CD4-positive, alpha-beta T cell treated with Interleukin-6 for 4 hours (primary cell): Measurements from ENCODE around the gene LDB3.
A peak's percentile ranks its signal among the peaks of the same experiment; 100 is the strongest.

Experiments
- DNase-seq: peaks from one replicate; pipeline ENCODE4 v3.0.0-alpha.2; 2020; ENCODE audit warnings: mixed read lengths

LDB3 gene

DNA sequence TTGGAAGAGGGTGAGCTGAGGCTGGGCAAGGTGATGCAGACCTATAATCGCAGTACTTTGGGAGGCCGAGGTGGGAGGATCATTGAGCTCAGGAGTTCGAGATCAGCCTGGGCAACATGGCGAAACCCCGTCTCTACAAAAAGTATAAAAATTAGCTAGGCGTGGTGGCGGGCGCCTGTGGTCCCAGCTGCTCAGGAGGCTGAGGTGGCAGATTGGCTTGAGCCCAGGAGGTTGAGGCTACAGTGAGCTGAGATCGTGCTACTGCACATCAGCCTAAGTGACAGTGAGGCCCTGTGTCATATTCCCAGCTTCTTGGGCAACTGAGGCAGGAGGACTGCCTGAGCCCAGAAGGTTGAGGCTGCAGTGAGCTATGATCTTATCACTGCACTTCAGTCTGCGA lies 101.7 kb downstream of the LDB3 start:
- DNase-seq, result no peak

DNA sequence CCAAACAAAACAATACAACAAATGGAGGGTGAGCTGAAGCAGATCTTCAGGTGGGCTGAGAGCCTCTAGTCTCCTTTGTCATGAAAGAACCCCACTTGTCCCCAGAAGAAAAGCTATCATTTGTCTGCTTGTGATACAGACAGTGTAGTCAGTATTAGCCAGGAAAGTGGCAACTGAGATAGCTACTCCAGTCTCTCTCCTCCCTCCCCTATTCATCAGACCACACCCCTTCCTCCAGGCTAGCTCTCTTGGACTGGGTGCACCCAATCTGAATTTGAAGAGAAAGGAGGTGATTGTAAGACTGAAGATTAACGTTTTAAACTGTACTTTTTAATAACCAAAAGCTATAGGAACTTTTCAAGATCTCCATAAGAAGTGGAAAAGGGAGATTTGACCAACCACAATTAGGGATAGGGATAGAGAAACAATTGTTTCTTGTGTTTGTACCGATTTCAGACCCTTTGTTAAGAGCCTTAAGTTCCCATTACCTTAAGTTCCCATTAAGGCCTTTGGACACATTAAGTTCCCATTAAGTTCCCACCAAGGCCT lies 102.2 kb downstream of the LDB3 start:
- DNase-seq, result peak; percentile 3

DNA sequence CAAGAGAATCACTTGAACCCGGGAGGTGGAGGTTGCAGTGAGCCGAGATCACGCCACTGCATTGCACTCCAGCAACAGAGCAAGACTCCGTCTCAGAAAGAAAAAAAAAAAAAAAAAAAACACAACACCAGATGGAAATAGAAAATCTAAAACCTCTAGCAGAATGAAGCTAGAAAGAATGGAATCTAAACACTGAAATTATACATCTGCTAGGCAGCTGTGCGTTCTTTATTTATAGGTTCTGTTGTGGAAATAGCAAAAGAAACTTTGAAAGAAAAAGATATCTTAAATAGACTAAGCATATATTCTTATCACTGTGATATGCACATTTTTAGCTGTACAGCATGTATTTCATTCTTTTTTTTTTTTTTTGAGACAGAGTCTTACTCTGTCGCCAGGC lies 105.2 kb downstream of the LDB3 start:
- DNase-seq, result no peak

DNA sequence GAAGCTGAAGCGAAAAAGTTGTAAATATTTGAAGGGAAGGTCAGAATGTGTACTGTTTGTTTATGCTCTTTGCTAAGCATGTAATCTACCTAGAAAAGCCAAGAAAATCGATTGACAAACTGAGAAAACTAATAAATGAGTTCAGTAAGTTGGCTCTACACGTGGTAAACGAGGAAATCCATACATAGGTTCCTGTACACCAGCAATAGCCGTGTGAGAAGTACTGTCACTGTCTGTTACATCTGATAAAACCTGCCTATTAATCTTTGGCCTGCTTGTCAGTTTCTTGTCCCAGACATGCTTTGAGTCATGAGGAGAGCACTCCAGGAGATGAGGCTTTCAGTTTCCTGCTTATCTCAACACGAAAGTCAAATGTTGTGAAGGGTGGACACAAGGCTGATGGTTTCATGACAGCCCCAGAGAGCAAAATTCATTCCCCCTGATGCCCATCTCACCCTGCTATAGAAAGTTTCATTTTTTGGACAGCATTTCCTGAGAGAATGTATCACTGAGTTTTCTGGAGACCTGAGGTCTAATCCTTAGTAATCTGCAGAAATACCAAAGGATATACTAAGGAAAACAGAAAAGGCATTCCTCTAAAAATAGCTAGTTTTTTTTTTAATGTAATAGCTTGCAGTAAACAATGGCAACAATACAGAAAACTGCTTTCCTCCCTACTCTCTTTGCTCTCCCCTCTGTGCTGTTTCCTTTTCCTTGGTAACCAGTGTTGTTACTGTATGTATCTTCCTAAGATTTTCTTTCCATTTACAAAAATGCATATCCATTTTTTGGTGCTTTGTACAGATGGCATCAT lies 107.0 kb downstream of the LDB3 start:
- DNase-seq, result no peak

DNA sequence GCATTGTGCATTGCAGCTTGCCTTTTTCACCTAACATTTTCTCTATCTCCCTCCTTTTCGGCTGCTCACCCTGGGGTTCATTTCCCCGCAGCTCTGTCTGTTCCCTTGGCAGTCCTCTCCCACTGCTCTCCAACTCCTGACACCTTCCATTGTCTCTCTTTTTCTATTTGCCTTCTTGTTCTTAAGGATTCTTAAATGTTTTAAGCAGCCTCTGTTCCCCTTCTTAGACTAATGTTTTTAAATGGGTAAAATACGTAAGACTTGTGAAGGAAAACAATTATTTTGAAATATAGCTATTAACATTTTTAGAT lies 107.5 kb downstream of the LDB3 start:
- no peak for DNase-seq

DNA sequence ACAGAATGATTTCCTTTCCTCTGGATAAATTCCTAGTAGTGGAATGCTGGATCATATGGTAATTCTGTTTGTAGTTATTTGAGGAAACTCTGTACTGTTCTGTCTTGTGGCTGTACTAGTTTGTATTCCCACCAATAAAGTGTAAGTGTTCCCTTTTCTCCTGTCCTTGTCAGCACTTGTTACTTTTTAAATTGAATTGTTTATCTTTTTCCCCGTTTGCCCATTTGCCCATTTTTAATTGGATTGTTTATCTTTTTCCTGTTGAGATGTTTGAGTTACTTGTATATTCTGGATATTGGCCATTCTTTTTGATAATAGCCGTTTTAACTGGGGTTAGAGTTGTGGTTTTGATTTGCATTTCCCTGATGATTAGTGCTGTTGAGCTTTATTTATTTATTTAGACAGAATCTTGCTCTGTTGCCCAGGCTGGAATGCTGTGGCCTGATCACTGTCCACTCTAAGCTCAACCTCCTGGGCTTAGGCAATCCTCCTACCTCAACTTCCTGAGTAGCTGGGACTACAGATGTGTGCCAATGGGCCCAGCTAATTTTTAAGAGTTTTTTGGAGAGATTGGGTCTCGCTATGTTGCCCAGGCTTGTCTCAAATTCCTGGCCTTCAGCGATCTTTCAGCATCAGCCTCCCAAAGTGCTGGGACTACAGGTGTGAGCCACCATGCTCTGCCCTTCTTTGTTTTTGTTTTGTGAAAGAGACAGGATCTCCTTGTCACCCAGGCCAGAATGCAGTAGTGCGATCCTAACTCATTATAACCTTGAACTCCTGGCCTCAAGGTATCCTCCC lies 111.1 kb downstream of the LDB3 start:
- no peak for DNase-seq

DNA sequence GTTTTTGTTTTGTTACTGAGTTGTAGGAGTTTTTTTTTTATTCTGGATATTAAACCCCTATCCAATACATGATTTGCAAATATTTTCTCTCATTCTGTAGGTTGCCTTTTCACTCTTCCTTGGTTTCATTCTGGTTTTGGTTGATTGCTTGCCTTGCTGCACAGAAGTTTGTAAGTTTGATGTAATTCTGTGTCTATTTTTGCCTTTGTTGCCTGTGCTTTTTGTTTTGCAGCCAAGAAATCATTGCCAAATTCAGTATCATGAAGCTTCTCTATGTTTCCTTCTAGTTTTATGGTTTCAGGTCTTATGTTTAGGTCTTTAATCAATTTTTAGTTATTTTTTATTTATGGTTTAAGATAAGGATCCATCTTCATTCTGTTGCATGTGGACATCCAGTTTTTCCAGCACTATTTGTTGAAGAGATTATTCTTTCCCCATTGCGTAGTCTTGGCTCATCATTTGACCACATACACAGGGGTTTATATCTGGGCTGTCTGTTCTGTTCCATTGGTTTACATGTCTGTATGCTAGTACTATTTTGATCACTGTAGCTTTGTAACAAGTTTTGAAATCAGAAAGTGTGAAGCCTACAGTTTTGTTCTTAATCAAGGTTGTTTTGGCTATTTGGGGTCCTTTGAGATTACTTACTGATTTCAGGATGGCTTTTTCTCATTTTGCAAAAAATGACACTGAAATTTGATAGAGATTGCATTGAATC lies 114.5 kb downstream of the LDB3 start:
- no peak for DNase-seq

DNA sequence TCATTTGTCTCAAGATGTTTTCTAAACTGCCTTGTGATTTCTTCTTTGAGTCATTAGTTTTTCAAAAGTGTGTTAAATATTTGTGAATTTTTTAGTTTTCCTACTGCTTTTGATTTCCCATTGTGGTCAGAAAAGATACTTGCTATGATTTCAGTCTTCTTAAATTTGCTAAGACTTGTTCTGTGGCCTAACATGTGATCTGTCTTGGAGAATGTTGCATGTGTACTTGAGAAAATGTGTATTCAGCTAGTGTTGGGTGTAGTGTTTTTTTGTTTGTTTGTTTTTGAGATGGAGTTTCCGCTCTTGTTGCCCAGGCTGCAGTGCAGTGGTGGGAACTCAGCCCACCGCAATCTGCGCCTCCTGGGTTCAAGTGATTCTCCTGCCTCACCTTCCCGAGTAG lies 116.7 kb downstream of the LDB3 start:
- no peak for DNase-seq
